ENCODE results near the gene SF3A1.

- TF ChIP-seq ZNF274 (IDR thresholded peaks at IDR 0.05; ENCODE audit: low read depth, low read length) (no peak), SUZ12 (IDR thresholded peaks at IDR 0.05; ENCODE audit: extremely low read depth, insufficient read depth, insufficient read length) (no peak)
These were observed 61.1 kb downstream of the SF3A1 start for GRCh38 chr22:30295576-30295975.

Data from NT2/D1 (cell line).